ENCODE data around the gene ERP44. TPM values are rescaled to one million over a fixed set of nuclear protein-coding genes. Genes with fewer than 3 reads are reported as not detected.
A peak's percentile ranks its signal among the peaks of the same experiment; 100 is the strongest.
"Not testable (repeated sequence)": the region's sequence is repeated elsewhere in the genome, so short reads cannot be mapped to it uniquely, and the experiment has no call there.

The ERP44 gene
- polyA plus RNA-seq = 42.5 TPM
- long read RNA-seq, donor 1, full-length matches to known transcripts = 40 of 40 reads
- long read RNA-seq, donor 1, partial matches to known transcripts = 0 of 40 reads
- long read RNA-seq, donor 1, other reads (novel, unspliced or antisense) = 0 of 40 reads
- long read RNA-seq, donor 2, full-length matches to known transcripts = 43 of 51 reads
- long read RNA-seq, donor 2, partial matches to known transcripts = 8 of 51 reads
- long read RNA-seq, donor 2, other reads (novel, unspliced or antisense) = 0 of 51 reads
- long read RNA-seq, donor 3 = 0 reads
- long read RNA-seq, donor 4, full-length matches to known transcripts = 11 of 11 reads
- long read RNA-seq, donor 4, partial matches to known transcripts = 0 of 11 reads
- long read RNA-seq, donor 4, other reads (novel, unspliced or antisense) = 0 of 11 reads
- long read RNA-seq, donor 5, full-length matches to known transcripts = 28 of 28 reads
- long read RNA-seq, donor 5, partial matches to known transcripts = 0 of 28 reads
- long read RNA-seq, donor 5, other reads (novel, unspliced or antisense) = 0 of 28 reads
- long read RNA-seq, donor 6, full-length matches to known transcripts = 44 of 50 reads
- long read RNA-seq, donor 6, partial matches to known transcripts = 6 of 50 reads
- long read RNA-seq, donor 6, other reads (novel, unspliced or antisense) = 0 of 50 reads
- long read RNA-seq, donor 7, full-length matches to known transcripts = 17 of 17 reads
- long read RNA-seq, donor 7, partial matches to known transcripts = 0 of 17 reads
- long read RNA-seq, donor 7, other reads (novel, unspliced or antisense) = 0 of 17 reads
- long read RNA-seq, donor 8, full-length matches to known transcripts = 57 of 75 reads
- long read RNA-seq, donor 8, partial matches to known transcripts = 18 of 75 reads
- long read RNA-seq, donor 8, other reads (novel, unspliced or antisense) = 0 of 75 reads
- long read RNA-seq, donor 9, full-length matches to known transcripts = 45 of 51 reads
- long read RNA-seq, donor 9, partial matches to known transcripts = 6 of 51 reads
- long read RNA-seq, donor 9, other reads (novel, unspliced or antisense) = 0 of 51 reads
- long read RNA-seq, donor 10, full-length matches to known transcripts = 61 of 61 reads
- long read RNA-seq, donor 10, partial matches to known transcripts = 0 of 61 reads
- long read RNA-seq, donor 10, other reads (novel, unspliced or antisense) = 0 of 61 reads
- long read RNA-seq, donor 11, full-length matches to known transcripts = 47 of 47 reads
- long read RNA-seq, donor 11, partial matches to known transcripts = 0 of 47 reads
- long read RNA-seq, donor 11, other reads (novel, unspliced or antisense) = 0 of 47 reads

- WGBS (ENCODE audit: insufficient coverage, low lambda C conversion rate) = no CpG with 5 or more reads among the region's 54 CpGs
These were observed at the start of gene ERP44, which contains the start of gene INVS for GRCh38 chr9:100098887-100099721. ERP44 (minus strand) TSS chr9:100099000; CDS start chr9:100098840, 160 bp downstream. INVS (plus strand) TSS chr9:100099243; CDS start chr9:100104522, 5,279 bp downstream.

GRCh38 chr9:100145976-100146375 lies 47.2 kb upstream of the ERP44 start:
- H3K4me3 ChIP-seq (ENCODE audit: low read length); DNase-seq; H3K36me3 ChIP-seq (ENCODE audit: control insufficient read depth, insufficient read depth, low read length); H3K27me3 ChIP-seq (ENCODE audit: control insufficient read depth, insufficient read depth, low read length); H3K9me3 ChIP-seq (ENCODE audit: control insufficient read depth, low read depth, low read length); H3K27ac ChIP-seq (ENCODE audit: low read length); H3K4me1 ChIP-seq (ENCODE audit: control insufficient read depth, insufficient read depth, low read length): not testable (repeated sequence)
- no CpG with 5 or more reads among the region's 8 CpGs for WGBS (ENCODE audit: insufficient coverage, low lambda C conversion rate)

More at GRCh38 chr9:100098887-100099721, at the start of gene ERP44, which contains the start of gene INVS:
- Histone ChIP-seq H3K4me1 (ENCODE audit: control insufficient read depth, insufficient read depth, low read length) (peaks cover 13% of the 10 kb centered on the region), H3K27me3 (ENCODE audit: control insufficient read depth, insufficient read depth, low read length) (no peaks in the 10 kb centered on the region), H3K27ac (ENCODE audit: low read length) (peak within 1 kb of the TSS; percentile 98), H3K36me3 (ENCODE audit: control insufficient read depth, insufficient read depth, low read length) (peaks cover 9% of the 10 kb centered on the region), H3K9me3 (ENCODE audit: control insufficient read depth, low read depth, low read length) (no peaks in the 10 kb centered on the region), H3K4me3 (ENCODE audit: low read length) (peak within 1 kb of the TSS; percentile 96)
- peak; percentile 99 for DNase-seq

GRCh38 chr9:100145167-100145934 lies 46.6 kb upstream of the ERP44 start:
- H3K27ac ChIP-seq (ENCODE audit: low read length); H3K4me1 ChIP-seq (ENCODE audit: control insufficient read depth, insufficient read depth, low read length); H3K9me3 ChIP-seq (ENCODE audit: control insufficient read depth, low read depth, low read length); H3K4me3 ChIP-seq (ENCODE audit: low read length); DNase-seq; H3K36me3 ChIP-seq (ENCODE audit: control insufficient read depth, insufficient read depth, low read length); H3K27me3 ChIP-seq (ENCODE audit: control insufficient read depth, insufficient read depth, low read length): not testable (repeated sequence)
- WGBS (ENCODE audit: insufficient coverage, low lambda C conversion rate) = 86% methylated on average over 3 of the region's 15 CpGs

GRCh38 chr9:100141862-100142261 lies 43.1 kb upstream of the ERP44 start:
- H3K4me1 ChIP-seq (ENCODE audit: control insufficient read depth, insufficient read depth, low read length); H3K36me3 ChIP-seq (ENCODE audit: control insufficient read depth, insufficient read depth, low read length); H3K4me3 ChIP-seq (ENCODE audit: low read length); H3K27ac ChIP-seq (ENCODE audit: low read length); H3K9me3 ChIP-seq (ENCODE audit: control insufficient read depth, low read depth, low read length); DNase-seq; H3K27me3 ChIP-seq (ENCODE audit: control insufficient read depth, insufficient read depth, low read length): not testable (repeated sequence)
- WGBS (ENCODE audit: insufficient coverage, low lambda C conversion rate) = 100% methylated on average over 2 of the region's 9 CpGs

GRCh38 chr9:100140303-100140702 lies 41.5 kb upstream of the ERP44 start:
- not testable (repeated sequence) for H3K4me1 ChIP-seq (ENCODE audit: control insufficient read depth, insufficient read depth, low read length); H3K27me3 ChIP-seq (ENCODE audit: control insufficient read depth, insufficient read depth, low read length); DNase-seq; H3K4me3 ChIP-seq (ENCODE audit: low read length); H3K9me3 ChIP-seq (ENCODE audit: control insufficient read depth, low read depth, low read length); H3K27ac ChIP-seq (ENCODE audit: low read length); H3K36me3 ChIP-seq (ENCODE audit: control insufficient read depth, insufficient read depth, low read length)
- 93% methylated on average over 3 of the region's 6 CpGs for WGBS (ENCODE audit: insufficient coverage, low lambda C conversion rate)

- H3K27me3 ChIP-seq (ENCODE audit: control insufficient read depth, insufficient read depth, low read length); H3K36me3 ChIP-seq (ENCODE audit: control insufficient read depth, insufficient read depth, low read length); H3K9me3 ChIP-seq (ENCODE audit: control insufficient read depth, low read depth, low read length); H3K27ac ChIP-seq (ENCODE audit: low read length); H3K4me3 ChIP-seq (ENCODE audit: low read length); H3K4me1 ChIP-seq (ENCODE audit: control insufficient read depth, insufficient read depth, low read length); DNase-seq: not testable (repeated sequence)
- no CpG with 5 or more reads among the region's 5 CpGs for WGBS (ENCODE audit: insufficient coverage, low lambda C conversion rate)
These were observed 38.0 kb upstream of the ERP44 start for GRCh38 chr9:100136799-100137198.

- Histone ChIP-seq H3K4me1 (ENCODE audit: control insufficient read depth, insufficient read depth, low read length) (no peaks in the 10 kb centered on the region), H3K4me3 (ENCODE audit: low read length) (no peak overlapping the region), H3K36me3 (ENCODE audit: control insufficient read depth, insufficient read depth, low read length) (peaks cover 3% of the 10 kb centered on the region), H3K9me3 (ENCODE audit: control insufficient read depth, low read depth, low read length) (no peaks in the 10 kb centered on the region), H3K27ac (ENCODE audit: low read length) (no peak overlapping the region), H3K27me3 (ENCODE audit: control insufficient read depth, insufficient read depth, low read length) (no peaks in the 10 kb centered on the region)
- DNase-seq = no peak
- WGBS (ENCODE audit: insufficient coverage, low lambda C conversion rate) = 92% methylated on average over 2 of the region's 3 CpGs
These were observed 35.9 kb upstream of the ERP44 start for GRCh38 chr9:100134731-100135130.

GRCh38 chr9:100131875-100132430 lies 33.2 kb upstream of the ERP44 start:
- Histone ChIP-seq H3K9me3 (ENCODE audit: control insufficient read depth, low read depth, low read length) (no peaks in the 10 kb centered on the region), H3K36me3 (ENCODE audit: control insufficient read depth, insufficient read depth, low read length) (peaks cover 3% of the 10 kb centered on the region), H3K4me1 (ENCODE audit: control insufficient read depth, insufficient read depth, low read length) (no peaks in the 10 kb centered on the region), H3K27ac (ENCODE audit: low read length) (no peak overlapping the region), H3K27me3 (ENCODE audit: control insufficient read depth, insufficient read depth, low read length) (no peaks in the 10 kb centered on the region), H3K4me3 (ENCODE audit: low read length) (no peak overlapping the region)
- 100% methylated on average over 1 of the region's 3 CpGs for WGBS (ENCODE audit: insufficient coverage, low lambda C conversion rate)
- no peak for DNase-seq

GRCh38 chr9:100131216-100131615 lies 32.4 kb upstream of the ERP44 start:
- Histone ChIP-seq H3K9me3 (ENCODE audit: control insufficient read depth, low read depth, low read length) (no peaks in the 10 kb centered on the region), H3K4me1 (ENCODE audit: control insufficient read depth, insufficient read depth, low read length) (no peaks in the 10 kb centered on the region), H3K27me3 (ENCODE audit: control insufficient read depth, insufficient read depth, low read length) (no peaks in the 10 kb centered on the region), H3K36me3 (ENCODE audit: control insufficient read depth, insufficient read depth, low read length) (peaks cover 7% of the 10 kb centered on the region), H3K4me3 (ENCODE audit: low read length) (no peak overlapping the region), H3K27ac (ENCODE audit: low read length) (no peak overlapping the region)
- DNase-seq = no peak
- WGBS (ENCODE audit: insufficient coverage, low lambda C conversion rate) = 83% methylated on average over 1 of the region's 1 CpG
